Ishikawa (cell line): Measurements from ENCODE around the gene CD300LG.

Experiments used
- CEBPB ChIP-seq: IDR thresholded peaks from 2 replicates; pipeline ENCODE4 v1.6.1; 2012
- CREB1 ChIP-seq: IDR thresholded peaks from 2 replicates; pipeline ENCODE4 v1.6.1; 2012; ENCODE audit warnings: low read depth
- EP300 ChIP-seq: IDR thresholded peaks from 2 replicates; pipeline ENCODE4 v1.6.1; 2012; ENCODE audit warnings: borderline replicate concordance
- RAD21 ChIP-seq: IDR thresholded peaks from 2 replicates; pipeline ENCODE4 v1.6.1; 2012; ENCODE audit warnings: low read depth
- TAF1 ChIP-seq: IDR thresholded peaks from 2 replicates; pipeline ENCODE4 v1.6.1; 2012; ENCODE audit warnings: low read depth, mild to moderate bottlenecking
- USF1 ChIP-seq: IDR thresholded peaks from 2 replicates; pipeline ENCODE4 v1.6.1; 2012
- YY1 ChIP-seq: IDR thresholded peaks from 2 replicates; pipeline ENCODE4 v1.6.1; 2012; ENCODE audit warnings: low read depth
- TF ChIP-seq, protein P1 (sequence below): IDR thresholded peaks from 2 replicates; pipeline ENCODE4 v1.6.1; 2012

DNA sequence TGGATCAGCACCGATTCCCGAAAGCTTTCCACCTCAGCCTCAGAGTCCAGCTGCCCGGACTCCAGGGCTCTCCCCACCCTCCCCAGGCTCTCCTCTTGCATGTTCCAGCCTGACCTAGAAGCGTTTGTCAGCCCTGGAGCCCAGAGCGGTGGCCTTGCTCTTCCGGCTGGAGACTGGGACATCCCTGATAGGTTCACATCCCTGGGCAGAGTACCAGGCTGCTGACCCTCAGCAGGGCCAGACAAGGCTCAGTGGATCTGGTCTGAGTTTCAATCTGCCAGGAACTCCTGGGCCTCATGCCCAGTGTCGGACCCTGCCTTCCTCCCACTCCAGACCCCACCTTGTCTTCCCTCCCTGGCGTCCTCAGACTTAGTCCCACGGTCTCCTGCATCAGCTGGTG is 15.0 kb downstream of the CD300LG start:
- TF ChIP-seq YY1 (no peak), TAF1 (no peak), EP300 (no peak), RAD21 (no peak), CREB1 (no peak), CEBPB (no peak), USF1 (no peak)
- TF ChIP-seq, protein P1, sequence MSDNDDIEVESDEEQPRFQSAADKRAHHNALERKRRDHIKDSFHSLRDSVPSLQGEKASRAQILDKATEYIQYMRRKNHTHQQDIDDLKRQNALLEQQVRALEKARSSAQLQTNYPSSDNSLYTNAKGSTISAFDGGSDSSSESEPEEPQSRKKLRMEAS = no peak
